GM18505 (cell line): Measurements from ENCODE around the gene SEC14L2.
"Not testable (repeated sequence)": the region's sequence is repeated elsewhere in the genome, so short reads cannot be mapped to it uniquely, and the experiment has no call there.

ENCODE experiments used
- ATAC-seq: cut with Tn5 transposase; IDR thresholded peaks from one replicate; pipeline ENCODE4 v1.9.1; 2021; ENCODE audit not compliant: unreplicated experiment
- POLR2A ChIP-seq: IDR thresholded peaks from 4 replicates; pipeline ENCODE4 v1.6.1; 2011; ENCODE audit warnings: borderline replicate concordance; ENCODE audit not compliant: insufficient read depth, insufficient read length; ENCODE audit errors: extremely low read depth

The SEC14L2 gene

DNA sequence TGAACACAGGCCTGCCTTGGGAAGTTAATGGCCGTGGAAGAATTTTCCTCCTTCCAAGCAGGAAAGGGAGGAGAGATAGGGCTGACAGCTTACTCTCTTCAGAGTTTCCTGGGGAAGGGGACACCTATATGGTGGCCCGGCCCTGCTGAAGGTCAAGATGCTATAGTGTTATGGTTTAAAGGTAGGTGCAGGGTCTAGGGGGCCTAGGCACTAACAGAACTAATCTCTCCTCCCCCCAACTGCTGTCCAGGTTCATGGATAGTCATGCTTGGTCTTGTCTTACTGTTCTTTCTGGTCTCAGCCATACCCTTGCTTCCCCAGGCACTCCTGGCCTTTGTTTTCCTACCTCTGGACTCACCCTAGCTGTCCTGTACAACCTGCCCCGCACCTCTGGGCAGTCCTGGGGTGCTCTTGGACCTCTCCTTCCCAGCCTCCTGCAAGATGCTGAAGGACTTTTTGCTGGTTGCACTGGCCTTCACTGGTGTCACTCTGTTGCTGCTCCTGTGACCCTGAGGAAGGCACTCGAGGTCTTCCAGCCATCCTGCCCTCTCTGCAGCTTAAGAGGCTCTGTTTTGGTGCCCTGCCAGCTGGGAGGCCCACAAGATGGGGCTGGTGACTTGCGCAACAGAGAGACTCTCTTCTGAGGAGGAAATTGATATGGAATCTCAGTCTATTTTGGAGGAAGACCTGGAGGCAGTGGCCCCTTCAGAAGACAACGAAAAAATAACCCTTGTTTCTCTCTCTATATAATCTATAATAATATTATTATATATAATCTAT lies 57.1 kb downstream of the SEC14L2 start:
- no peak for TF ChIP-seq POLR2A
- no peak for ATAC-seq

- no peak for ATAC-seq
- TF ChIP-seq POLR2A = no peak
These were observed 58.4 kb downstream of the SEC14L2 start for GRCh38 chr22:30455075-30455840.

- TF ChIP-seq POLR2A = no peak
- no peak for ATAC-seq
These were observed 61.2 kb downstream of the SEC14L2 start for GRCh38 chr22:30457981-30458380.

GRCh38 chr22:30459181-30460052 lies 62.6 kb downstream of the SEC14L2 start:
- no peak for ATAC-seq
- TF ChIP-seq POLR2A = no peak

DNA sequence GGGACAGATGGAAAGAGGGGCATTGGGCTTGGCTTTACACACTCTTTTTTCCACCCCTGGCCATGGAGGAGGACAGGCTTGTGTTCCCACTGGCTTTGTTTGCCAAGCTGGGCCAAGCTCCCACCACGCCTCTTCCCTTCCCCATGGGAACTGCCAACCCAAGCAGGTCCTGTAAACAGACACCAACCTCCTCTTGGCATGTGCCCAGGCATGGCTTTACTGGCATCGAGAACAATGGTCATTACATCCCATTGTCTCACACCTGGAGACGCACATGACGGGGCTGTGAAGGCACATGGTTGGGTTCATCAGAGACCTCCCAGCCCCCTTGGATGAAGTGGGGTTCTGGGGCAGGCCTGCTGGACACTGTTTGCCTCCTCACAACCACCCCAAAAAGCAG lies 63.3 kb downstream of the SEC14L2 start:
- no peak for TF ChIP-seq POLR2A
- no peak for ATAC-seq

- not testable (repeated sequence) for ATAC-seq
These were observed 63.7 kb downstream of the SEC14L2 start for GRCh38 chr22:30460555-30460954.

- no peak for TF ChIP-seq POLR2A
- no peak for ATAC-seq
These were observed 72.3 kb downstream of the SEC14L2 start for GRCh38 chr22:30469165-30469564.

DNA sequence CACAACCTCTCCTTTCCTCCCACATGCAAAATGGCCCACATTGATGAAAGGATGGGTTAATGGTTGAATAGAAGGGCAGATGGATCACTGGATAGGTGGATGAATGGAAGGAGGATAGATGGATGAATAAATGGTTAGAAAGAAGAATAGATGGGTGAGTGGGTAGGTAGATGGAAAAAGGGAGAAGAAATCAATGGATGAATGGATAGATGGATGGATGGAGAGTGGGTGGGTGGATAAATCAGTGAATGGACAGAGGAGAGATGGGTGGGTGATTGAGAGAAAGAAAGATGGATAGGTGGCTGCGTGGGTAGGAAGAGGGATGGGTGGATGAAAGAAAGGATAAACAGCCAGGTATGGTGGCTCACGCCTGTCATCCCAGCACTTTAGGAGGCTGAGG lies 73.8 kb downstream of the SEC14L2 start:
- ATAC-seq = no peak
- no peak for TF ChIP-seq POLR2A

DNA sequence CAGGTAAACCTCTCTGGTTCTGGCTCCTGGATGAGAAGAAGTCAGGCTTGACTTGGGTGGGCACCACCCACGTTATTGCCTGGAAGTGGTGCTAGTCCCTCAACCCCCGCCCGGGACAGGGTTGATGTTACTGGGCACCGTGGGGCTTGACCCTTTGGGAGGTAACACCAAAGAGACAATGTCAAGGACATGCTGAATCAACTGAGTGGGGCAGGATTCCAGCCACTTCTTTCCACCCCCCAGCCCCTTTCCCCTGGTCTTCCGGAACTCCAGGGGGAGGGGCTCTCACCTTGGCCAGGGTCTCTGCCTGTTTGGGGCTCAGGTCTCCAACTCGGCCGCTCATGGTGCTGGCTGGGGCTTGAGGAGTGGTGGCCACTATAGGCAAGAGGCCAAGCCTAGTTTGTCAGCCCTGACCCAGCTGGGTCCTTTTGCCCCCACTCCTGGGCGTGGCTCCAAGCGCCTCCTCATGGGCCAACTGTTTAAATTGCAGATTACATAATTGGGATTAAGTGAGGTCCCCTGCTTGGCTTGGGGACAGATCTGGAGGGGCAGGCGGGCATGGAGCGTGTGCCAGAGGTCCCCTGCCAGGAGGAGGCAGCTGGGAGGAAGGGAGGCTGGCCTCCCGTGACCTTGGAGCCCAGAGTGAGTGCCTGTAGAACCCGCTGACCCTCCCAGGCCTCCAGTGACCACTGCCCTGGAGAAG lies 74.9 kb downstream of the SEC14L2 start, which contains the start of gene SEC14L3:
Gene SEC14L3 (minus strand): TSS at position 402 of the 703 bp plus-strand sequence. CDS start 59 bp downstream, at position 343.
- ATAC-seq = no peak
- no peak for TF ChIP-seq POLR2A

DNA sequence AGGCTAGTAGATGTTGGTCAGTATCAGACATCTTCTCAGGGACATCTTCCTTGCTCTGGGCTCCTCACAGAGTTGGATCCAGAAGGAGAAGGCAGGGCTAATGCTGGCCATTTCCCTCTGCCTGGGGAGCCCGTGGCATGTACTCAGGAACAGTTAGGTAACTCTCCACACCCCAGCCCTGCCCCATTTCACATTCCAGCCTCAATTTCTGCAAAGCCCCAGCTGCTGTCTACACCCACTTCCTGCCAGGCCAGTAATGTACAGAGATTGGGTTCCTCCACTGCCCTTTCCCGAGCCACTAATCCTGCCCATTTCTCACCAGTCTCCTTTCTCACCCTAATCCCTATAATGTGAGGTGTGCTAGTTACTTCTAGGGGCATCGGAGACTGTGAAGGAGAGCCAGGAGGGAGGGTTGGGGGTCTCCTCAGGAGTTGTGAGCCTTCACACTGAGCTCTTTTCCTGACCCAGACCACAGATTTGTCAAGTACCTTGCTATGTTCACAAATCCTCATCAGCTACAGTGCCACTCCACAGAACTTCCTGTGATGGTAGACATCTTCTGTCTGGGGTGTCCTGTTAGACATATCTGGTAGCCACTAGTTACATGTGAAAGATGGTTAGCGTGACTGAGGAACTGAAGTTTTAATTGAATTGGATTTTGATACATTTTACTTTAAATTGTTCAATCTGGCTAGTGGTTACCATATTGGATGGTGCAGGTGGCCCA lies 76.3 kb downstream of the SEC14L2 start:
- no peak for ATAC-seq
- no peak for TF ChIP-seq POLR2A

GRCh38 chr22:30474121-30474520 lies 77.3 kb downstream of the SEC14L2 start:
- TF ChIP-seq POLR2A = no peak

More at GRCh38 chr22:30474121-30474520, 77.3 kb downstream of the SEC14L2 start:
- ATAC-seq = no peak
